HG03342 (cell line): ENCODE measurements around the gene AURKB.

Source experiments
- ATAC-seq: cut with Tn5 transposase; IDR thresholded peaks from one replicate; pipeline ENCODE4 v1.9.1; 2021; ENCODE audit warnings: mild to moderate bottlenecking, moderate library complexity; ENCODE audit not compliant: unreplicated experiment

AURKB gene

GRCh38 chr17:8162997-8163977, 47.1 kb downstream of the AURKB start:
- no peak for ATAC-seq

DNA sequence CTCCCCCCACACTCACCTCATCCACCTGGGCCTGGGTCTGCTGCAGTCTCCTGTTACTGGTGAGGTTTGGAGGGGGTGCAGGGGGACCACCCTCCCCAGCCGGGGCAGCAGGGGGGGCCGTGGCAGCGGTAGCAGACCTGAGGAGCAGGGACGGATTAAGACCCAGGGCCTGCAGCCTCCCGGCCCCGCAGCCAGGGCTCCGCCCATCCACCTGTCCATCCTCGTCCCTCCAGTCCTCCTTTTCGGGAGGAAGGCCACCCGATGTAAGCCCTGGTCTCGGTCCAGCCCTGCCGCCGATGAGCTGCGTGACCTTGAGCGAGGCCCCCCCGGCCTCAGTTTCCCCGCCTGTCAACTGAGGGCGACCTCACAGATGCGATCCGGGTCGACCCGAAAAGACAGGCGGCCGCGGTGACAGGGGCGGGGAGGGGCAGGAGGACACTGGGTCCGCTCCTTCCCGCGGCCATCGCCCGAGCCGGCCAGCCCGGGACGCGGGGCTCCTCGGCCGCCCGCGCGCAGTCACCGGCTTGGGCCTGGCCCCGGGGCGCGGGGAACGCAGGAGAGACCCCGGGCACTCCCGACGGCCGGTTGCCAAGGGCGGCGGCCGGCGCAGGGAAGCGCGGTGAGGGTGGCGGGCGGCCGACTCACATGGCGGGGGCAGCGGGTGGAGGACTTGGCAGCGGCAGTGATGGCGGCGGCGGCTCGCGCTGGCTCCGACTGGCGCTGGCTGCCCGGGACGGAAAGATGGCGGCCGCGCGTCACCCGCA, 48.0 kb downstream of the AURKB start, which contains the start of gene VAMP2:
VAMP2 (minus strand) TSS at position 716 of the 764 bp plus-strand sequence; CDS start at position 647, 69 bp downstream.
- peak; percentile 44 for ATAC-seq

GRCh38 chr17:8161289-8162232, 48.8 kb downstream of the AURKB start:
- no peak for ATAC-seq

DNA sequence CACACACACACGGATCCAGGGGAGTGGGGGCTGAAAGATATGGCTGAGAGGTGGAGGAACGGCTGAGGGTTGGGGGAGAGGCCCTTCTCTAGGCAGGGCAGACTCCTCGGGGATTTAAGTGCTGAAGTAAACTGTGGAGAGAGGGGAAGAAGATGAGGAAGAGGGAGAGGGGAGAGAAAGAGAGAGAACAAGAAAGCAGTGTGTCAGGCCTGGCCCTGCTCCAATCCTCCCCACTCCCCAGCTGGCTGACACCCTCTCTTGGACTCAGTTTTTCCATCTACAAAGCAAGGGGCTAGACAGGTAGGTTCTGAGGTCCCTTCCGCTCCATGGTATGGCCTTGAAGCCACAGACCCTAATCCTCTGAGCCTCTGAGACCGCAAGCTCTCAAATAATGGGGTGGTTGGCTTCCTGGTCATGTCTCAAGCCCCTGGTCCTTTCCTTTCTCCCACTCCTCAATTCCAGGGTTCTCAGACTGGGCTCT, 49.6 kb downstream of the AURKB start:
- no peak for ATAC-seq

DNA sequence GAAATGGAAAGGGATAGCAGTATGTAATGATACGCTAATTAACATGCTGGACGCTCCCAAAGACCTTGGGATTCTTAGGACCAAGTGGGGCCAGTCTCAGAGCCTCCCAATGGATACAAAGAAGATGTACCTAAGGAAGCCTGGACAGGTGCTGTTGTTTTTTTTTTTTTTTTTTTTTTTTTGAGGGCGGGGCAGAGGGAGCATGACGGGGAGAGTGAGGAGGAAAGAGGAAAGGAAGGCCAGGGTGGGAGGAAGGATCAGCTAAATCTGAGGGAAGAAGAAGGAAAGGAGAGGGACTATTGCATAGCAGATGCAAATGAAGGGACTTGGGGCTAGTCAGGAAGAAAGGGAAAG, 50.2 kb downstream of the AURKB start:
- no peak for ATAC-seq

GRCh38 chr17:8159459-8160223, 50.7 kb downstream of the AURKB start:
- ATAC-seq: no peak

DNA sequence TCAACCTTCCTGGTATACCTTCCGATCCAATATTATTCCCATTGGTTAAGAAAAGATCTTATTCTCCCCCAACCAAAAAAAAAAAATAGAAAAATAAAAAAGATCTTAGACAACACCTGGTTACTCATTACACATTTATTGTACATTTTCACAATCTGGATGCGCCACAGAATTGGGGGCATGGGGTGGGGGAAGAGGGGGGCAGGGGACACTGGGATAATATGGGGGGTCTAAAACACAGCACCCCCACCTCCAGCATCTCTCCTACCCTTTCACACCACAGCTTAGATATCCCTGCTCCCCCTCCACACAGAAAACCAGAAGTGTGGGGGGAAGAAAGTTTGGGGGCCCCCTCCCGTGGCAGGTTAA, 51.4 kb downstream of the AURKB start:
- ATAC-seq: no peak

DNA sequence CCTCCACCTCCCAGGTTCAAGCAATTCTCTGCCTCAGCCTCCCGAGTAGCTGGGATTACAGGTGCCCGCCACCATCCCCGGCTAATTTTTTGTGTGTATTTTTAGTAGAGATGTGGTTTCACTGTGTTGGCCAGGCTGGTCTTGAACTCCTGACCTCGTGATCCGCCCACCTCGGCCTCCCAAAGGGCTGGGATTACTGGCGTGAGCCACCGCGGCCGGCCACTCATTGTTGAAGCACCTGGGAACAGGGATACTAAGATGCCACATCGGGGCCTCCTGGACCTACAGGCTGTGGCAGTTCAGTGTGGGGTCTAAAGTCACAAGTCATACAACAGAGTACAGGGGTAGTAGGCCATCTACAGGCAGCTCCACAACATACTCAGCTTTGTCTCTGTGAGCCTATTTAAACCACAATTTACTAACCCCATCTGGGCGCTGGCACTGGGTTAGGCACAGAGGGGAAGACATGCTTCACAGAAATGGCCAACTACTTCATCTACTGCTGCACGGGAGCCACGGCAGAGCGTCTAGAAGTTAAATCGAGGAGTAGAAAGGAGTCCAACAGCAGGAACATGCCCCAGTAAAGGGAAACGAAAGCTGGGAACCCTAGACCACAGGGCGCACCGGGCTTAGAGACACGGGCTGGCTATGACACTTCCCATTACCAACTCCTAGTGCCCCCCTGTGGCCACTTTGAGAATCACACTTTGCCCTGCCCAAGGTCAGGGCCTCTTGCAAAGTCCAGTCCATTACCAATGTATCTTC, 51.9 kb downstream of the AURKB start:
- no peak for ATAC-seq

DNA sequence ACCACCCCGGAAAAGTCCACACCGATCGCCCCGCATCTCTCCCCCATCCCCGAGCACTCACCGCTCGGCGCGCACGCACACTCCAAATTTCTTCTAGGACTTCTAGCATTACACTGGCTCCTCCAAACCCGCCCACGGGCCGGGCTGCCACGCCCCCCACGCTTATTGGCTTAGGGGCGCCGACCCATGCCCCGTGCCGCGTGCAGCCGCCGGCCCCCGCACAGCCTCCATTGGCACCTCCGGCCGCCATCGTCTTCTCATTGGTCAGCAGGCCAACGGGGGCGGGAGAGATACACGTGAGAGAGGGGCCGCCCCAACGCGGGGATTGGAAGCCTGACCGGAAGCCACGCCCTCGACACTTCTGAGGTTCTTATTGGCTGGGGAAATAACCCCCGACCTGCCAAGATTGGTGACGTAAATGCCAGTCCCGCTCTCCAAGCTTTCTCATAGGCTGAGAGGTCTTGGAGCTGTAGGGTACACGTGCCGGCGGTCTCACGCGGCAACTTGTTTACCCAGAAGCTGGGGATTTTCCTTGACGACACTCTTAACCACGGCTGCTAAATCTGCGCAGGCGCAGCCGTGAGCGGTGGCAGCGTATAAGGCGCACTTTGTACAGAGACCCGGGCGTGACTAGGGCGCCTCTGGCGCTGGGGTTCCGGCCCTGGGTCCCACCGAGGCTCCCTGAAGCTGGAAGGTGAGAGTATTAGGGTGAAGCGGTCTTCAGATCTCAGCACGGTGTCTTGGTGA, 54.0 kb downstream of the AURKB start:
- peak; percentile 70 for ATAC-seq

DNA sequence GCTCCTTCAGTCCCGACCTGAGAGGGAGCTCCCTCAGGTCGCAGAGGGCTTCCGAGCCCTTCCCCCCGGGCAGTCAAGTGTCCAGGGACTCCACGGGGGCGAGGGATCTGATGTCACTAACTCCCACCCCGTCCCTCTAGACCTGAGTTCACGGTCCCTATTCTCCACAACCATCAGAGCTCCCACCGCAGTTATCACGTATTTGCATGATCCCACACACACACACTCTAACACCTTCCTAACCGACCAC, 54.5 kb downstream of the AURKB start:
- no peak for ATAC-seq

DNA sequence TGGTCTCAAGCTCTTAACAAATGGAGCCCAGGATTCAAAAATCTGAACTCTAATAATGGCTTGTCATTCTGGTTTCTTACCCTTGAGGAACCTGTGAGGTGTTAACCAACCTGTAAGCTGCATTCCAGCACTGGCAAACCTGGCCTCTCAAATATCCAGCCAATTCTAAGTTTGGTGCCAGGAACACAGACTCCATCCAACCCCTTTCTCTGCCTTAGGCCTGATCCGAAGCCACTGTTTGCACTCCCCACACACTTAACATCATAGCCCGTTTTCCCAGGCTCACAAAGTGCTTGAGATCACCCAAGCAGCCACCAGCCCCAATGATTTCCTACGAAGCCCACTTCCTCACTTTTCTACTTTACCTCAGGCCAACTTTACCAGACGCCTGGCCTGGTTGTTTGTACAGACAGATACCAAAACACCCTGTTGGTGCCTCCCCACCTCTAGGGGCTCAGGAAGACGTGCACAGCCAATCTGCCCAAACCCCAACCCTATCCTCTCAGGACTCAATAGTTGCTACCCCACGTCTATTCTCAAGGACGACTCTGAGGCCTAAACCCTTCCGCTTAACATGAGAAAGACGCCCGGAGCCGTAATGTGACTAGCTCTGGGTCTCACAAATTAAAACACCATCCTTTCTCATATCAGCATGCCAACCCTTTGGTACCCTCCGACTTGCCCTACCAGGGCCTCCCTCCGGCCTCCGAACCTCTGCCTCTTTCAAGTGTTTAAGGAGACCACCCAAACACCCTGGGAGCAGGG, 55.0 kb downstream of the AURKB start:
- ATAC-seq: no peak
